GM21515 (cell line): Measurements from ENCODE around the gene GNG12.

Experiments used
- ATAC-seq: cut with Tn5 transposase; IDR thresholded peaks from one replicate; pipeline ENCODE4 v1.9.1; 2021; ENCODE audit not compliant: unreplicated experiment

Gene GNG12

DNA sequence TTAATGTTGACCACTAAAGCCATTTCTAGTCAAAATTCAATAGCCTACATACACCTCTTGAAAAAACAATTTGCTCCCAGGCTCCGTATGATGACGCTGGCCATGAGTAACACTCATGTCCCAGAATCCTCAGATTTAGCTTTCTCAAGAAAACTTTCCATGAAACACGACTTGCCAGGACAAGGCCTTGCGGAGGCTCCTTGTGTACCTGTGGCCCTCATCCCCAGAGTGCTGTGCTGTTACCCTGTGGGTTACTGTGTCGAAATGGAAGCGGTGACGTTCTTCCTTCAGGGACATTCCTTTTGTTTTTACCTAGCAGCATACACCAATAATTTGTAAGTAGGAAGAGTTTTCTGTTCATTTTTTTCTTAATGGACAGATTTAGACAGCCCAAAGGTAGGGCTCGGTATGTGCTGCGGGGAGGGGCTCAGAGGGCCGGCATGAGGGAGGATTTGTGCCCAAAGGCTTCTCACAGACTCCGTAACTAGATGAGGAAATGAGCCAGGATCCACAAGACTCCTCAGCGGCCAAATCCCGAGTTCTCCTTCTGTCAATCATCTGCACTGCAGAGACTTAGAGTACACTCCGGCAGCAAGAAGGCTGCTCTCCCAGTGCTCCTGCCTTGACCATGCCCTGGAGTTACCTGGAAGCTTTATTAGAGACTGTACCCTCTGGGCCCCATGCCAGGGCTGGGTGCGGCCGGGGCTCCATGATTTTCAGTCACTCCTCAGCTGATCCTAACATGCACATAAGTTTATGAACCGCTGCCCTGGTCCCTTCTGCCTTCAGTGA lies 17.8 kb downstream of the GNG12 start:
- no peak for ATAC-seq

DNA sequence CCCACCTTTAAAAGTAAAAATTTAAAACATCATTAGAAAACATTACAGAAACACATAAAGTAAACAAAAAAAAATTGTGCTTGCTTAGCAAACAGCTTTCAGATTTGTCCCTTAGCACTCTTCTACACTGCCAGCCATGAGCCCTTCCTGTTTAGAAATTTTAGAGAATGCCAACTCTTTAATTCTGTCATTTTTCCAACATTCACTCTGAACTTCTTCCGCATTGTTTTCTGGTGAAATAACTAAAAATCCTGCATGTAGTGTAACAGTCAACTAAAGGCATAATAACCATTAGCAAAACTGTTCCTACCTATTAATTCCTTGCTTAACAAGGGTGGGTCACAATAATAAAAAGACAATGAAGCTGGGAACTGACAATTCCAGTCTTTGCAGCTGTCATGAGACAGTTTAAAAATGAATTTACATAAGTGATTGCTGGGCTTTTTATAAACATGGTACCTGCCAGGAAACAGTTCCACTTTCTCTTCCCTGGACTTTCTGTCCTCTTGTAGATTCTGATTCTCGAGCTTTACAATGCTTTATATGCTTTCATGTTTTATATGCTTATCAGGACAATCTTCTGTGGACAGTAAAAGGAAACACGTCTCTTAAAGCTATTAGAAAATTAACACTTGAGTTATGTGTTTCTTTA lies 19.0 kb downstream of the GNG12 start:
- ATAC-seq, result no peak

DNA sequence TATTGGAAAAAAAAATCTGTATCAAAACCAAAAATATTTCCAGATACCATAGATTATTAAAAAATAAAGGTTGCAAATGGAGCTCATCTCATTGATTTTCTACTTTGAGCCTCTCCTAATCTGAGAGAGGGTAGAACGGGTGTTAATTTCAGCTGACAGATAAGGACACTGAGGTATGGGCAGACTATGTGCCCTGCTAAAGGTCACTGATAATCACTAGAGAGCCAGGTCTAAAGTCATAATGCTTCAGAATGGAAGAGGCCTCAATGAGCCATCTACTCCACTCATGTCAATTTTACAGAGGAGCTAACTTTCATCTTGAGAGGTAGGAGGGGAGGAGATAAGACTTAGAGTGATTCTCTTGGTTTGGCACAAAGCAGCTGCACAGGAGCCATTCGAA lies 21.0 kb downstream of the GNG12 start:
- ATAC-seq, result no peak

DNA sequence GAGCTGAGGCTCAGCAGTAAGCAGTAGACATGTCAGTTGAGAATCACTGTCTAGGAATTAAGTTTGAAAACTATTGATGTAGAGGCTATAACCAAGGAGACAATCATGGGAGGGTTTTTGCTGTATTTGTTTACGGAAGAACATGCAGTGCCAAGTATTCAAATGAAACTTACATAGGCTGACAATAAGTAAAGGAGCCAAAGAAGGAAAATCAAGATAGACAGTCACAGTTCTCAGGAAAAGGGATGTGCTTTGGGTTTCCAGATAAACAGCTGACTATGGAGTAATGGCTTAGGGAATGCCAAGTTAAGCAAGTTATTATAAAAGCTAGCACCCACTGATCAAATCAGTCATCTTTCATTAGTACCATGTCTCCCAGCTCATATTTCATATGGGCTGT lies 21.5 kb downstream of the GNG12 start:
- ATAC-seq, result no peak

DNA sequence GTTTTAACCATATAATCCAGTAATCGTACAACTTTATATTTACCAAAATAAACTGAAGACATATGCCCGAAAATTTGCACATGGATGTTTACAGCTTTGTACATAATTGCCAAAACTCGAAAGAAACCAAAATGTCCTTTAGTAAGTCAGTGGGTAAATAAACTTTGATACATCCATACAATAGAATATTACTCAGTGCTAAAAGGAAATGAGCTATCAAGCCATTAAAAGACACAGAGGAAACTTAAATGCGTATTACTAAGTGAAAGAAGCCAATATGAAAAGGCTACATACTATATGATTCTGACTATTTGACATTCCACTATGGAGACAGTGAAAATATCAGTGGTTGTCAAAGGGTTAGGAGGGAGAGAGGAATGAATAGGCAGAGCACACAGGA lies 23.4 kb downstream of the GNG12 start:
- no peak for ATAC-seq

DNA sequence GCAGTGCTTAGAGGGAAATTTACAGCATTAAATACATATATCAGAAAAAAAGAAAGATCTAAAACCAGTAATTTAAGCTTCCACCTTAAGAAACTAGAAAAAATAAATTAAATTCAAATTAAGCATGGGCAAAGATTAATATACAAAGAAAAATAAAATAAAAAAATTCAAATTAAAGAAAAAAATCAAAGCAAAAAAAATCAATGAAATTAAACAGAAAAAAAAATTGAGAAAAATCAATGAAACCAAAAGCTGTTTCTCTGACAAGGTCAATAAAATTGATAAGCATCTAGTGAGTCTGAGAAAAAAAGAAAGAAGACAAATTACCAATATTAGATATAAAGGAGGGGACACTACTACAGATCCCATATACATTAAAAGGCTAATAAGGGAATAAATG lies 26.0 kb downstream of the GNG12 start:
- ATAC-seq, result no peak

DNA sequence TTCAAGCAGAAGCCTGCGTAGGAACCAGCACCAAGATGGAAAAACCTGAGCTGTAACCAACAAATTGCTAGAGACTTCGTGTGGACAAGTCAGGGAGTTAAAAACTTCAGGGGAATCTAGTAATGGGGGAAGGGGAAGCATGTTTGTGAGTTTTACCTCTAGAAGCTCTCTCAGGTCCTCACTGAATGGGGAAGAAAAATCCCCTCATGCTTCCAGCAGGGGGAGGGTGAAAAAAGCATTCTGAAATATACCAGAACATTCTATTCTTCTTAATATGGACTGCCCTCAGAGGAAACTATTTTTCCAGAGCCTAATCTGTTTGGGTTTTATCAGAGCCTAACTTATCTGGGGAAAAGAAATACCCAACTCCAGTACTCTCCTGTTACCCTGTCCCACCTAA lies 28.6 kb downstream of the GNG12 start:
- no peak for ATAC-seq

DNA sequence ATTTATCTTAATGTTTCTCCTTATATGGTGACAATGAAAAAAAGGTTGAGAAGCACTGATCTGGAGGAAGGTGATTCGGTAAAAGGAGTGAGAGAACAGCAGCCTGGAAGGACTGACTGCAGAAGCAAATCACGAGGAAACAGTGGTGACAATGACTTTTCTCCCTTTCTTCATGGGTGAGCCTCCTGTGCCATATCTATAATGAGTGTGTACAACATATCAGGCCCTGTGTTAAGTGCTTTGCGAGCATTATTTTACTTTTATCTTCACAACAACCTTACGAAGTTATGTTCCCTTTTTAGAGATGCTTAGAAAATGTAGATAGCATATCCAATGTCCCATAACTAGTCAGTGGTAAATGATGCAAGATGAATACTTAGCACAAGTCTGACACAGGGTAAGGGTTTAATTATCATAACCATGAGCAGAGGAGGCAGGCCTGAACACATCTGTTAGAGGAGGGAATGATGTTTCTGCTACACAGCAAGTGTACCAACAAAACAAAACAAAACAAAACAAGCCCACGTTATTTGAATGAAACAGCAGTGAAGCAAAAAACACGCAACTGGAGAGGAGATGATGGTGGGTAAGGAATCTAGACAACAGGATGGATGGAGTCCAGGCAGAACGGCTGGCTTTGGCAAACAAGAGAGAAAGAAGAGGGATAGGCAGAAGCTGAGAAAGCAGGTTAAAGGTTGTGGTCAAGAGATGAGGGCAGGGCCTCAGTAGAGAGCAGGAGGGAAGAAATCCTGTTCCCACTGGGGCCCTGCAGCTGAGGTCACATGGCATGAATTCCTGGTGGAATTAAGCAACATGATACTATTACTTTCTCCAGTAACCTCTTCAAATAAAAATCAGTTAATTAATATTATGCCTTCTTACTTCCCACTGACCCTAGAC lies 29.6 kb downstream of the GNG12 start:
- no peak for ATAC-seq

DNA sequence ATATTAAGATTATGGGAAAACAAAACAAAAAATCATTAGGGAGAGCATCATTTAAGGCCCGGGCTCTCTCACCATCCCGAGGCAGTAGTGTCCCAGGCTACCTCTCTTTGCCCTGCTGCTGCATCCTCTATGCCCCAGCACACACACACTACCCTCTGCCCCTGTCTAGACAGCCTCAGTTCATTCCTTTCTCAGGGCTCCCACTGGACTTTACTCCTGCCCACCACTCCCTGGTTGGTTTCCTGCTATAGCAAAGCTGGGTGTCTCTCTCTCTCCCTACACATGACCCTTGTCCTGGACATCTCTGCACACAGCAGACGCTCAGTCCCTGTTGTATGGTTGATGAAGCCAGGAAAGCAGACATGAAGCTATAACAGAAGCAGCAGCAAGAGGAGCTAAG lies 30.7 kb downstream of the GNG12 start:
- ATAC-seq, result no peak

DNA sequence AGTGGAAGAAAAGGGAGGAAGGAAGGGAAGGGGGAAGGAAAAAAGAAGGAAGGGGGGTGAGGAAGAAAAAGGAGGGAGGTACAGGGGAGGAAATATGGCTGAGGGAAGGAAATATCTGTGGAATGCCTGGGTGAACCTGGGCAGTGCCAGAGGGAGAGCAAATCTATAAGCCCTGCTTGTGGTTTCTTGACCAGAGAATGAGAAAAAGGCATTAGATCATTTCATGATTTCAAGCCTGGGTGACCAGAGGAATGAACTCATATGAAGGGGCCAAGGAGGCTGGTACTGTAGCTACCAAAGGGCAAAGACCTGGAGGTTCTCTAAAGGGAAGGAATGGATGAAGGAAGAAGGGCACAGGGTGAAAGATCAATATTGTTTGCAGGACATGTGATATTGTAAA lies 31.4 kb downstream of the GNG12 start:
- ATAC-seq, result no peak

DNA sequence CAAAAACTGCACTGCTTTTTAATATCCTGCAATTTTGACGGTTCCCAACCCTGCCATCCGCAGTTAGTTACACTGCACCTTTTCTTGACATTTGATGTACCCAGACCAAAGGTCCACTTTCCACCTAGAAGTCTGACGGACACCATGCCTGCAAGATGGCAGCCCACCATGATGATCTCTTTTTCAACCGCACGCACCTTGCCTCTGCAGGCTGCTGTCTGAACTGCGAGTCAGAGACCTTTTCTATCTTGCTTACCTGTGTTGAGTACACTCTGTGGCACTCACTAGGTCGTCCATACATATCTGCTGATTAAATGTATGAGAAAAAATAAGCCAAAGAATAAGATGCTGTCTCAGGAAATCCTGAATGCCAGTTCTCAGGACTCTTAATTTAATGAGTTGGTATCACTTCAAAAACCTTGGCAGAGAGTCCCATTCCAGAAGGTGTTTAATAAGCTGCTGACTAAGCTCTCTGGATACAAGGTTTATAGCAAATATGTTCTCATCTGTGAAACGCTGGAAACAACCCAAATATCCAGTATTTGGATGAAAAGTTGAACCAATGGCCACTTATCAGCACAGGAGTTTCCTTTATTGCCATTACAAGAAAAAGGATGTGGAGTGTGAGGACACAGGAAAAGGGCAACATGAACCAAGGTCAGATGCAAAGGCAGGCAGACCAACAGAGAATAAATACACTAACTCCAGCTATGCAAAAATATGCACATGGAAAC lies 37.9 kb downstream of the GNG12 start:
- ATAC-seq, result no peak

DNA sequence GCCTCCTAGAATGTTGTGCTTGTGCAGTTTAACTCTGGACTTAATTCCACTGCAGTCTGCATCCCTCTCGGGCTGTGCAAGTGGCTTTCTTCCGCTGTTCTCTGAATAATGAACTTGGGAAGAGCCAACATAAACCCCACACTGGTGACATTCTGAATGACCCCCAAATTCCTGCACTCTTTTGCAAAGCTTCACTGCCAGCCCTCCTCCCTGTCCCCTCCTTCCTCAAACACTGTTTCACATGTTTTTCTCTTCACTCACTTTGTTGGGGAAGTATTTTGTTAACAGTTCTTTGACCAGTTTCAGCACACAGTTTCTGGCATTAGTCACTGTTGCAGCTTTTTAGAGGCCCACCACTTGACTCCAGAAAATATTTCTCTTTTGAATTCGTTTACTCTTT lies 39.7 kb downstream of the GNG12 start:
- no peak for ATAC-seq

DNA sequence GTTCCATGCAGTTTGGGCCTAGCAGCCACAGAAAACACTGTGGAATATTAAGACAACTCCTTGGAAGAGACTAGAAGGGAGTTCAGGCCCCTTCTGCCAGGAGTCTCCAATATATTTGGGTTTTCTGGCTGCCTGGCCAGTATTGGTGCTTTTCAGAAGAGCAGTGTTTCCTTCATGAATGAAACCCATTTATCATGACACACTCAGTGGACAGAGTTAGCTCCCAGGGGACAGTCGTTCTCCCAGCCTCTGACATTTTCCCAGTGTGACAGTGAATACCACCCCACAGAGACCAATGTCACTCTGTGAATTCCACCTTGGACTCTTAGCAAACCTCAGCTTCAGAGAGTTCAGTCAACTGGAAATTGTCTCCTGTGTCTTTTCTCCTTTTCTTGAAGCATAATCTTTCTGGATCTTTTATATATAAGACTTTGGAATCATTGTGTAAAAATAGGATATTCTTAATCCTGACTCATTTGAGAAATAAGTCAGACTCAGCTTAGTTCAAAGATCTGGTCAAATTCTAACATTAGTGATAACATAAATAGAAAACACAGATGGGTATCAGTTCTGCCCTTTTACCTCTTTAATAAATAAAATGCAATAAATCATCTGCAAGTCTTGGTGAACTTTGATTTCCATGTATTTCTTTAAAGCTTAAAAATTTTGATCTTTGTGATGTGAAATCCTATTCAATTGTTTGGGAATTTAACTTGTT lies 40.4 kb downstream of the GNG12 start:
- no peak for ATAC-seq

DNA sequence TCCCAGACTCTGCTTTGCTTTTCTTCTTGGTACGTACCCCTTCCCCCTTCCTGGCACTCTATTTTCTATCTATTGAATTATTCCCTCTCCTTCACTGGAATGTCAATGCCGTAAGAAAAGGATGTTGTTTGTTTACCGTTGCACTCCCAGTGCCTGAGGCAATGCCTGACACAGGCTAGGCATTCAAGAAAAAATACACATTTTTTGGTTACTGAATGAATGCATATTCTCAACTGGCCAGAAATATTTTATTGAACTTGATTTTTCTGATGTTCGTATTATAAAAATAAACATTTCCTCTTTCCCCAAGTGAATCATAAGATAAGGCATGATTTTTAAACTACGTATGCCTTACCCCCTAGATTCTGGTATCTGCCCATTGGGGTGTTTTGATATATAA lies 41.2 kb downstream of the GNG12 start:
- ATAC-seq, result no peak

DNA sequence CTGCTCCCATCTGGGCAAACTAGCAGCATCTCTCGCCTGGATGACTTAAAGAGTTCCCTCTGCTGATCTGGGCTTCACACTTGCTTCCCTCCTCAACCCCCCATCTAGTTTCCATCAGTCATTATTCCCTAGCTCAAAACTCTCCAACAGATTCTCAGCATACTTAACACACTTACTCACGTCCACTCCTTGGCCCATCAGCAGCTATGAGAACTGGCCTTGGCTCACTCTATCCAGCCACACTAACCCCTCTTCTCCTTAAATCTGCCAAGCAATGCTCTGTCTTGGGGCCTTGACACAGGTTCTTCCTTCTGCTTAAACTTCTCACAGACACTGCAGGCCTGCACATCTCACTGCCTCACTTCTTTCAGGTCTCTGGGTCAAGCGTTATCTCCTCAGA lies 41.6 kb downstream of the GNG12 start:
- ATAC-seq, result no peak

DNA sequence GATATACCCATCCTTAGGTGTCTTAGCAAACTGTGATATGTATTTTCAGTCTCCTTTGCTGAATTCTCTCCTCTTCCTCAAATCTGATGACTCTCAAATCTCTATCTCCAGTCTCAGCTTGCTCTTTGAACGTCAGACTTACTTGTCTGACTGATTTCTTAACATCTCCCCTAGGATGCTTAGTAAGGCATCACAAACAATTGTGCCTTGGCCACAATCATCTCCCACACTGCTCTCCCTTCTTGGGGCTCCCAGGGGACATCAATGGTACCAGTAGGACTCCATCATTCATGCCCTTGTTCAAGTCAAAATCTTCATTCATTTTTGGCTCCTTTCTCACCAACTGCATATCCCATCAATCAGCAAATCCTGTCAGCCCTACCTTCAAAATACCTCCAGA lies 42.0 kb downstream of the GNG12 start:
- ATAC-seq, result no peak

DNA sequence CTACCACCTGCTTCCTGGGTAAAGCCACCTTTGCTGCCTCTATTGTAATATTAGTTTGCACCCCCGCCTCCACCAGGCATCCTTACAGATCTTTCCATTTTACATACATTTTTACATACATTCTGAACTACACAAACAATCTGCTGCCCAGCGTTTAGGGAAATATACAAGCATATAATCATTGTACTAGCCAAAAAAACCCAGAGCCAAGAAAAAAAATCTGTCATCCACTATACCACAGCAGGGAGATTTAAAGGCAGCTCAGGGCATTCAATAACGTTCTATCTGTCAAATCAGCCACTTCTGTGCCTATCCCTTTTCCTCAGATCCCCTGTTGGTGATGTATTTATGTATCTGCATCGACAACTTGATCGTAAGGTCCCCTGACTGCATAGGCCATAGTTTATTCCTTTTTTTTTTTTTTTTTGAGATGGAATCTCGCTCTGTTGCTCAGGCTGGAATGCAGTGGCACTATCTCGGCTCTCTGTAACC lies 43.0 kb downstream of the GNG12 start:
- no peak for ATAC-seq

DNA sequence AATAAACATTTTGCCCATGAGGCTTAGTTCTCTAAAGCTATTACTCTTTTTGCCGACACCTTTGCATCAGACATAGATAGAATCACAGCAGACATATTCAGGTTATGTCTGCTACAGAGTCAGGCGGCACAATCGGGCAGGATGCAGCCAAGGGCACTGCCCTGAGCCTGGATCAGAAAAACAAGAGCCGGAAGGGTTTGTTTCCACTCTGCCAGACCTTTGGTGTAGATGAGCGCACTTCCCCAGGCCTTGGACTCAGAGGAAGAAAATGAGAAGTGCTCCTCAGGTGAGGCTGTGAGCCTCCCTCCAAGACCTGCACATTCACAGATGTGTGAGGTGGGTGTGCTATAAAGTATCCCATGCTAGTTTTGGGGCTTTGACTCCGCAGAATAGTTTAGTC lies 43.7 kb downstream of the GNG12 start:
- no peak for ATAC-seq

DNA sequence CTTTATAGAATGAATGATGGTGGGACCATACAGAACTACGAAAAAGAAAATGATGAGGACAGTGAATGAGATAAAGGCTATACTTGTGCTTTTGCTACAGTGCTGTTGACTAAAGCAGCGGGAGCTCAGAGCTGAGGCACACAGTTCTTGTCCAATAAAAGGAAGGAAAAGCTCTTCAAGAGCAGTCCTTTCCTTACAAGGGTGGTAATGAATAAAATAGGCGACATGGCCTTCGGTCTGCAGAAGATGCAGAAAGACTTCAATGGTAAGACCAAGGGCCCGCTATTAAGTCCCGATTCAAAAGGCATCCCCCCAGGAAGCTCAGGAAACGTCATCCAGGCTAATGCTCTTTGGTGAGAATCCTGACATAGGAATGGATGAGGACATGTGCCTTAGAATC lies 44.4 kb downstream of the GNG12 start:
- no peak for ATAC-seq

DNA sequence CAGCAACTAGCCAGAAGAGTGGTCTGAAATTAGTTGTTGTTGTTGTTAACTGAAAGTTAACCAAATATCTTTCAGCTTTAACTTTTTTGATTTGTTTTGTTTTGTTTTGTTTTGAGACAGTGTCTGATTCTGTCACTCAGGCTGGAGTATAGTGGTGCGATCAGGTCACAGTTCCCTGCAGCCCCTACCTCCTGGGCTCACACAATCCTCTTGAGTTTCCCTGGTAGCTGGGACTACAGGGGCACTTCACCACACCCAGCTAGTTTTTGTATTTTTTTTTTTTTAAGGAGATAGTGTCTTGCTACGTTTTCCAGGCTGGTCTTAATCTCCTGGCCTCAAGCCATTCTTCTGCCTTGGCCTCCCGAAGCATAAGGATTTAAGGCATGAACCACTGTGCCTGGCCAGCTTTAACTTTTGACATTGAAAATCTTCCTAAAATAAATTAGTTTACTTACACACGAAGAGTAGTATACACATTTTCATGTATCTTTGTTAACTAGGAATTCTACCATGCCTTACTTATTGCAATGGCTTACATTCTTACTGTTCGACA lies 45.0 kb downstream of the GNG12 start:
- ATAC-seq, result no peak
